ENCODE results near the gene PDZRN4.

GRCh38 chr12:41141104-41141503 is 47.0 kb upstream of the PDZRN4 start:
- TF ChIP-seq CTCF (IDR thresholded peaks at IDR 0.05) (no peak), POLR2A (IDR thresholded peaks at IDR 0.05) (no peak), EP300 (IDR thresholded peaks at IDR 0.05) (no peak)

Measured in tibial nerve (tissue), 4 donors.